HuH-7.5 (cell line): ENCODE results near the gene CATSPERB.
A peak's percentile ranks its signal among the peaks of the same experiment; 100 is the strongest.
"Not testable (repeated sequence)": the region's sequence is repeated elsewhere in the genome, so short reads cannot be mapped to it uniquely, and the experiment has no call there.

Source experiments
- DNase-seq: peaks from one replicate; pipeline ENCODE4 v3.0.0; 2011; ENCODE audit warnings: low spot score

CATSPERB gene

DNA sequence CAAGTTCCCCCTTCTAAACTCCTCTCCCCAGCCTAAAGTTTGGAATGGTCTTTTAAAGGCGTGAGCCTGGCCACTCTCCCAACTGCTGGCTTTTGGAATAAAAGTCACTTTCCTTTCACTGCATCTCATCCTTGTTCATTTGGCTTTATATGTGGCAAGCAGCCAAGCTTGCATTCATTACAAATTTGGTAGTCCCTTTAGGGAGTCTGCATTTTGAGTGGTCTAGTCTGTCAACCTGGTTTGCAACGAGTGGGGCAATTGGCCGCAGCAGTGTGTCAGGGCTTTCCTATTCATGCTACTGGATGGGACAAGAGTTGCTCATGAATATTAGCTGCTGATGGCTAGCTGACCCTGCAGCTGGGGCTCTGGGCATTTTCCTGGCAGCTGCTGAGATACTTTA, 57.0 kb downstream of the CATSPERB start:
- DNase-seq, result no peak

DNA sequence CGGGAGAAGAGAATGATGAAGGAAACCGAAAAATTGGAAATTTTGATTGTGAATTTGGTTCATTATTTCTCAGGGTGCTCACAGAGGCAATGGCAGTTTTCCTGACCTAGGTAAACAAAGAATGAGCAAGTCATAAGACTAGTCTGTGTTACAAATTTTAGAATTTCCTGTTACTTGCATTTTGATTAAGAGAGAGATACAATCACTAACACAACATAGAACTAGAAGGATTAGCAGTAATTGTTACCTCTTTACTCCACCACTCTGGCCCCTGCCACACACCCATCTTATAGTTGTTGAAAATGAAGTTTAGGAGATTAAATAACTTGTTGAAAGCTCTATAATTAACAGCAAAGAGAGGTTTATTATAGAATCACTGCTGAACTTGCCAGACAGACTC, 62.0 kb downstream of the CATSPERB start:
- DNase-seq, result no peak

DNA sequence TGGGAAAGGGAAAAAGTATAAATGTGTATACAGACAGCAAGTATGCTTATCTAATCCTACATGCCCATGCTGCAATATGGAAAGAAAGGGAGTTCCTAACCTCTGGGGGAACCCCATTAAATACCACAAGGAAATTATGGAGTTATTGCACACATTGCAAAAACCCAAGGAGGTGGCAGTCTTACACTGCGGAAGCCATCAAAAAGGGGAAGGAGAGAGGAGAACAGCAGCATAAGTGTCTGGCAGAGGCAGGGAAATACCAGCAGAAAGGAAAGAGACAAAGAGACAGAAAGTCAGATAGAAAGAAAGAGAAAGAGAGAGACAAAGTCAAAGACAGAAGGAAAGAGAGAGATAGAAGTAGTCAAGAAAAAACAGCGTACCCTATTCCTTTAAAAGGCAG, 64.8 kb downstream of the CATSPERB start:
- DNase-seq, result not testable (repeated sequence)

DNA sequence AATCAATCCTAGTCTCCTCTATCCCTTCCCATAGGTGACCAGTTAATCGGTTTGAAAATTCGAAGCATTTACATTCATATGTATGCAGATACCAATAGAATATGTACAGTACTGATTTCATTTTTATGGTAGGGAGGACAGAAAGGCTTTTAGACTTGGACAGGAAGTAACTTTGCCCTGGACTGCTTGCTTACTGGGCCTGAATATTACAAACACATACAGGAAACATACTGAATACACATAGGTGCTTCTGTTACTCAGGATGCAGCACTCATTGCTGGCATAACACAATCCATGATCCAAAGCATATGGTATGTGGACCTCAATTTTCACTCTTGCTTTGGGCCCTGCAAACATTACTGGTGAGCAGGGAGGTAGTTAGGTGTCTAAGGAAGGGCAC, 71.1 kb downstream of the CATSPERB start:
- DNase-seq, result no peak

DNA sequence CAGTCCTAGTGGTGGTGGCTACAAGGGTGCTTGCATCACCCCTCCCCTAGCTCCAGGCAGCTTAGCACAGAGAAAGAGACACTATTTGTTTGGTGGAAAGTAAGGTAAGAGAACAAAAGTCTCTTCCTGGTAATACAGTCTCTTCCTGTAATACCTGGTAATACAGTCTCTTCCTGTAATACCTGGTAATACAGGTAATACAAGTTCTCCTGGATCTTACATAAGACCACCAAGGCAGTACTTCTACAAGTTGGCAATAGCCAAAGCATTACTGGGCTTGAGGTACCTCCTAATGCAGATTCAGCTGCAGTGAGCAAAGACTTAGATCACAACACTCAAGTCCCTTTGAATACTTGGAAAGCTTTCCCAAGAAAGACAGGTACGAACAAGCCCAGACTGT, 77.0 kb downstream of the CATSPERB start:
- no peak for DNase-seq

DNA sequence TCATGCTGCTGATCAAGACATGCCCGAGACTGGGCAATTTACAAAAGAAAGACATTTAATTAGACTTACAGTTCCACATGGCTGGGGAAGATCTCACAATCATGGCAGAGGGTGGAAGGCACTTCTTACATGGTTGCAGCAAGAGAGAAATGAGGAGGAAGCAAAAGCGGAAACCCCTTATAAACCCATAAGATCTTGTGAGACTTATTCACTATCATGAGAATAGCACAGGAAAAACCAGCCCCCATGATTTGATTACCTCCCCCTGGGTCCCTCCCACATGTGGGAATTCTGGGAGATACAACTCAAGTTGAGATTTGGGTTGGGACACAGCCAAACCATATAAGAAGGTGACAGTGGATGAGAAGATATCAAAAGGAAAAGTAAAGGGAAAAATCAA, 78.4 kb downstream of the CATSPERB start:
- no peak for DNase-seq

DNA sequence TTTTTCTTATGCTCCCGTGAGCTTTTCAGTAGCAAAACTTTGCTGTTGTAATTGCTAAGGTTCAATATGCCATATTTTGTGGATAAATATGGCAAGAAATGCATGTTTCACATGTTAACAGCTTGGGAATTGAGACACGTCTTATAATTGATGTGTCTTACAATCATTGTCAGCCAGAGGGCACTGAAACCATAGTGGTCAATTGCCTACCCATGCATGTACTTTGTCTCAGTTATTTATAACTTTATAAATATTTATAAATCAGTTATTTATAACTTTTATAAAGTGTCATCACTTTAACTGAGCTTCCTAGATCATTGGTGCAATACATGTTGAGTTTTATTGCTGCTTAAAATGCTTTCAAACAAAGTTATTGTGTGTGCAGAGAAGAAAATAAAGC, 82.0 kb downstream of the CATSPERB start:
- peak; percentile 12 for DNase-seq

DNA sequence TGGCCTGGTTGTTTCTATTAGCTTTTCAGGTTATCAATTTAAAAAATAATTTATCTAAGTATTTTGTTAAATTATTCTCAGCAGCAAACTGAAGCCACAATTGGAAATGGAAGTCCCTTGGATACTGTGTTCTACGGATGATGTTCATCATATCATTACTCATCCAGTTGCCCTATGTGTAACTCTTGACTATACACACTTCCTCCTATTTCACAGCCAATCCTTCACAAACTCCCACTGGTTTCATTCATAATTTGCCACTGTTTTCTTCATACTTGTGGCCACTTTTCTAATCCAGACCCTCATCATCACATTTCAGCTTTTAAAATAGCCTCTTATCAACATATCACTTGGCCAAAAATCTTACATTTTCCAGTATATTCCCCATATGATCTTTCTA, 84.0 kb downstream of the CATSPERB start:
- no peak for DNase-seq

DNA sequence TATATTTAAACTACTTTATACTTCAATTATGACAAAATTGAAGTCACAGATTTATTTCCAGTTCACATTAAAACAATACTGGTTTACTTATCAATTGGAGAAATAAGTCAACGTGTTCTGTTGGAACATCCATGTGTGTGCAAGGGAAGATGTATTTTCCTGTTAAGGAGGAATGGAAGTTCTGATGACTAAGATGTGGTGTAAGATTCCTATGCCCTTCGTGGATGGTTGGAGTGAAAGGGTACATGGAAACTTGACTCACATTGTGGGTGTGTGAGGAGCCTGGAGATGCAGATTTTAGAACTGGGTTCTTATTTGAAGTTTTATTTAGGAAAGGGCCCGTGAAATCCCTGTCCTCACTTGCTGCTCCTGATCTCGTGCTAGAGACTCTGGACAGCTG, 95.3 kb downstream of the CATSPERB start:
- no peak for DNase-seq

DNA sequence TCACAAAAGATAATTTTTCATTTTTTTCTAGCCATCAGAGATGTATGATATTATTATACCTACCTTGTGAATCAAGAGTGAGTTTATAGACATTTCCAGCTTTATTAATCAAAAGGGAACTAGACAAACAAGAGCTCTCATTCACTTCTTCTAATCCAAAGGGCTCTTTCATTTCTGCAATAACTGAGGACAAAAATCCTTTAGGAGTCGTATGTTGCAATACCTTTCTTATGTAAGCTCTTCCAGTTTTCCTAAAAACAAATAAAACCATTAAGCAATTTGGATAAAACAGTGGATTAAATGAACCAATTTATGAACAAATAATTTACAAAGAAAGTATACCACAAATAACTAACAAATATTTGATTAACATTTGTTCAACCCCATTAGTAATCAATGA, 107.1 kb downstream of the CATSPERB start:
- no peak for DNase-seq

DNA sequence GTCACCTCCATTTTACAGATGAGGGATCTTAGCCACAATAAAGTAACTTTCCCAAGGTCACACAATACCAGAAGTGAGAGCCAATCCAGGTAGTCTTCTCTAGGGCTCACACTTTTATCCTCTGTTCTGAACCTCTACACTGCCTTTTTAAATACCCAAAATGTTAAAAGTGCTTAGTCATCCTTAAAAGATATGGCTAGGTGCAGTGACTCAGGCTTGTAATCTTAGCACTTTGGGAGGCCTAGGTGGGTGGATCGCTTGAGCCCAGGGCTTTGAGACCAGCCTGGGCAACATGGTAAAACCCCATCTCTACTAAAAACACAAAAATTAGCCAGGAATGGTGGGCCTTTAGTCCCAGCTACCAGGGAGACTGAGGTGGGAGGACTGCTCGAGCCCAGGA, 117.7 kb downstream of the CATSPERB start:
- no peak for DNase-seq

DNA sequence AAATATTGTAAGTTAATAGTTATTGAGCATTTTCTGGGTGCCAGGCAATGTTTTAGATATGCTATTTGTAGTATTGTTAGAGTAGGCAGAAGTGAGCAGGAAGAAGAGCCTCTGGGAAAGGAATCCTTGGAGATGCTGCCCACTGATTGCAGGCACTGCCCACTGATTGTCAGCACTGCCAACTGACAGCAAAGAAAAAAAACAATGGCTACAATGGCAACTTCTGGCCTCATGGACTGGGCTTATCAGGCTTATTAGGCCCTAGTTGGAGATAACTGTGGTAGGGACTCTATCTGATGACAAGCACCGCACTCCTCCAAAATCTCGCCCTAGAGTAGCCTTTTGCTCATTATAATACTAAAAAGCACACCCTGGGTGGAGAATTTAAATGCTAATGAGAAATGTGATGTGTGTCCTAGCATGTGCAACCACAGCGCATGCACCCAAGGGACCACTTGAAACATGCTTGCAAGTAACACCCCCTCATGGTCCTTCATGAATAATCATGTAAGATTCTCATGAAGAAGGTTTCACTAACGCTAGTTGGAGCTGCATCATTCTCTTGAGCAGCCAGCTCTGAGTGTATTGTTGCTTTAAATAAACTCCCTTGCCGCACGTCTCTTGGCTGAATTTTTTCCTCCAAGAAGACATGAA, 118.3 kb downstream of the CATSPERB start:
- DNase-seq, result no peak

DNA sequence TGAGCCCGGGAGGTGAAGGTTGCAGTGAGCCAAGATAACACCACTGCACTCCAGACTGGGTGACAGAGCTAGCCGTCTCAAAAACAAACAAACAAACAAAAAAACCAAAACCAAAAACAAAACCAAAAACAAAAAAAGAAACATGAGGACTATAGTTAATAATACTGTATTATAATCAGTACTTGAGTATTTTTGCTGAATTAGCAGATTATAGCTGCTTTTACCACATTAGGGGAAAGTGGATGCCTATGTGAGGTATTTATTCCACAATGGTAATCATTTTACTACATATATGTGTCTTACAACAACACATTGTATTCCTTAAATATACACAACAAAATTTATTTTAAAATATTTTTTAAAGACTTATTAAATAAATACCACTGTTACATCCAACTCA, 120.4 kb downstream of the CATSPERB start:
- no peak for DNase-seq

DNA sequence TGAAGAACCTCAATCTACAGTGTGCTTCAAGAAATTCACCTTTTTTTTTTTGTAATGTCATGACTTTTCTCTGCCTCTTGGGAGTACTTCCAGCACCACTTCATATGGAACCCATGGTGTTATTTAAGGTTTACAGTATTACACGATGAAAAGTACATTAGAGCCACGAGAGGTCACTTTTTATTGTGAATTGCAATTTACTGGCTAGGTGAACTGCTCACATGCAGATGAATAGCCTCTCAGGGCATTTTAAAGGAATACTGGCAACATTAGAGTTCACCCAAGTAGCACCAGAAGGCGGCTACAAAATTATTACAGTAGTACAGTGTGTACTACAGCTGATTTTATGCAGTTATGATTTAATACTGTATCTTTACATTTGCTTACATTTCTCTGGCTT, 122.7 kb downstream of the CATSPERB start:
- DNase-seq, result no peak

DNA sequence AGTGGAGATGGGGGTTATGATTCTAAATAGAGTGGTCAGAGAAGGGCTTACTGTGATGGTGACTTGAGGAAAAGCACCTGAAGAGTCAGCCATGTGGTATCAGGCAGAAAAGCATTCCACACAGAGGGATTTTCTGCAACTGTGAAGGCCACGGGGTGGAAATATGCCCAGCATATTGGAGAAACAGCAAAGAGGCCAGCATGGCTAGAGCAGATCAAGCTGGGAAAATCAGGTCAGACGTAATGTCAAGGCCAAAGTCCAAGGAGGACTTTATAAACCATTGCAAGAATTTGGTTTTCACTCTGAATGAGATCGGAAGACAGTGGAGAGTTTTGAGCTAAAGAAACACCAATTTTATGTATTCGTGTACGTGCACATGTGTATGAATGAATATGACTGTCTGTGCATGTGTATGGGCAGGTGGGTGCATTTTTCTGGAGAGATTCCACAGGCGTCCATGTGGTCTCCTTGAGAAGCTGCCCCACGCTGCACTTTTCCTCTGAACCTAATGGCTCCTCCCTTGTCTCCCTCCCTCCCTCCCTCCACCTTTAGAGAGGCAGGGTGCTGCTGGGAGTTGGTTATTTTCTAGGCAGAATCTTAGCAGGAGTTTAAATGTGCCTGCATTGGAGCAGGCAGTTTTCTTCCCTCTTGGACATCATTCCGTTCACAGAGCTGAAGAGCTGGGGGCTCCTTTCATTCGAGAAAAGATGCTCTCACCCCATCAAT, 124.4 kb downstream of the CATSPERB start:
- no peak for DNase-seq

DNA sequence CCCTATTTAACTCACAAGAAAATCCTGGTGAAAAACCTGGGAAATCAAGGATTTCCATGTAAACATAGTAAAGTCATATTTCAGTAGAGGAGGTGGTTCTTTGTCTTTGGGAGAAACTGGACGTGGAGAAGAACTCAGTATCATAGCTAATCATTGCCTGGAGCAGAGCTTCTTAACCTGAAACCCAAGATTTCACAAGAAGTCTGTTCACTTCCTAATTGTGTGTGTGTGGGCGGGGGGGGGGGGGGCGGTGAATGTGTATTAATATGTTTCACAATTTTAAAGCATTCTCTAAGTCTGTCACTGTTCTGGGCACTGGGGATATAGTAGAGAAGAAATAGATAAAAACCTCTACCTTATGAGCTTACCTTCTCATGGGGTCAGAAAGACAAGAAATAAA, 125.0 kb downstream of the CATSPERB start:
- DNase-seq, result no peak

DNA sequence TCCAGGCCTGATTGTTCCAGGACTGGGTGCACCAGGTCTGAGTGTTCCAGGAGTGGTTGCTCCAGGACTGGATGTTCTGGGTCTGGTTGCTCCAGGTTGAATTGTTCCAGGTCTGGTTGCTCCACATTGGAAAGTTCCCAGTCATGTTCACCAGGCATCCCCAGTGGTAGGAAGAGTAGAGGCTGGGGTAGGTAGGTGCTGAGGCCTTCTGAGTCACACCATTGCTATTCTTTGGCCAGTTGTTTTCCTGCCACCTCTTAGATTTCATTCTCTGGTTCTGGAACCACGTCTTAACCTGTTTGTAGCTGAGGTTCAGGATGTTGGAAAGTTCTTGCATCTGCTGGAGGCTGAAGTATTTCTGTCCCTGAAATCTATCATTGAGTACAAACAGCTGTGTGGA, 127.3 kb downstream of the CATSPERB start:
- DNase-seq, result not testable (repeated sequence)

DNA sequence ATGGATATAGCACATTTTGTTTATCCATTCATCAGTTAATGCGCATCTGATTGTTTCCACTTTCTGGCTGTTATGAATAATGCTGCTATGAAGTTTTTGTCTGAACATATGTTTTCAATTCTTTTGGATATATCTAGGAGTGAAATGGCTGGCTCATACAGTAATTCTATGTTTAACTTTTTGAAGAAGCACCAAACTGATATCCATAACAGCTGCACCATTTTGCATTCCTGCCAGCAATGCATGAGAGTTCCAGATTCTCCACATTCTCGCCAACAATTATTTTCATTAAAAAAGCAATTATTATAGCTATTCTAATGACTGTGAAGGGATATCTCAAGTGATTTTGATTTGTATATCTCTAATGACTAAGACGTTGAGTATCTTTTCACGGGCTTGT, 131.9 kb downstream of the CATSPERB start:
- no peak for DNase-seq

DNA sequence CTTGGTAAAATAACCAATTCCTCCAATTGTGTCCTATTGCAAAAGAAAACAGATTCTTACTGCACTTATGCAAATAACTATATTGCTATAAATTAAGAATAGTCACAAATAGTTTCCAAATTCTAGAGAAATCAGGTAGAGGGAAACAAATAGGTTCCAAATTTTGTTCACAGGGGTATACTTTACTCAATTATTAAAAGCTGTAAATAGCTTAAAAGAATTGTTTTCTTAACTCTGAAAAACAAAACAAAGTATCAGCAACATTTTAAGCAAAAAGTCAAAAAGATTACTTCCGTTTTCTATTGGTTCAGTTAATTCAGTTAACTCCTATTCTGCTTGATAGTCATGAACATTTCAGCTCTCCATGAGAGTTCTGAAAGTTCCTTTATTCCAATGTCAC, 136.2 kb downstream of the CATSPERB start:
- no peak for DNase-seq

DNA sequence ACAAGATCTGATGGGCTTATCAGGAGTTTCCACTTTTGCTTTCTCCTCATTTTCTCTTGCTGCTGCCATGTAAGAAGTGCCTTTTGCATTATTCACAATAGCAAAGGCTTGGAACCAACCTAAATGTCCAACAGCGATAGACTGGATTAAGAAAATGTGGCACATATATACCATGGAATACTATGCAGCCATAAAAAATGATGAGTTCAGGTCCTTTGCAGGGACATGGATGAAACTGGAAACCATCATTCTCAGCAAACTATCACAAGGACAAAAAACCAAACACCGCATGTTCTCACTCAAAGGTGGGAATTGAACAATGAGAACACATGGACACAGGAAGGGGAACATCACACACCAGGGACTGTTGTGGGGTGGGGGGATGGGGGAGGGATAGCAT, 137.9 kb downstream of the CATSPERB start:
- DNase-seq, result not testable (repeated sequence)

DNA sequence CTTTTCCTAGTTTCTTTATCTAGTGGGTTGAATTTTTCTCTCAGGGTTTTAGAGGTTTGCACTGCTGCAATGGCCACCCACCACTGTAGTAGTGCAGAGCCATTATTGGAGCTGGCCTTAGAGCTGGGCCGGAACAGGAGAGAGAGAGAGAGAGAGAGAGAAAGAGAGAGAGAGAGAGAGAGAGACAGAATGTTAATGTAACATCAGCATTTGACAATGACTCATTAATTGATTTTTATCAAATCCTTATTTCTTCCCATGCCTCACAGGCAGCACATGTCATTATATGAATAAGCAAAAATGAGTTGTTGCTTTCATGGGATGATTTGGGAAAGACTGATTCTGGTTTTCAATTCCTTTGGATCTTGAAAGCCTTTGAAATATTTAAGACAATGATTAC, 145.5 kb downstream of the CATSPERB start:
- no peak for DNase-seq

DNA sequence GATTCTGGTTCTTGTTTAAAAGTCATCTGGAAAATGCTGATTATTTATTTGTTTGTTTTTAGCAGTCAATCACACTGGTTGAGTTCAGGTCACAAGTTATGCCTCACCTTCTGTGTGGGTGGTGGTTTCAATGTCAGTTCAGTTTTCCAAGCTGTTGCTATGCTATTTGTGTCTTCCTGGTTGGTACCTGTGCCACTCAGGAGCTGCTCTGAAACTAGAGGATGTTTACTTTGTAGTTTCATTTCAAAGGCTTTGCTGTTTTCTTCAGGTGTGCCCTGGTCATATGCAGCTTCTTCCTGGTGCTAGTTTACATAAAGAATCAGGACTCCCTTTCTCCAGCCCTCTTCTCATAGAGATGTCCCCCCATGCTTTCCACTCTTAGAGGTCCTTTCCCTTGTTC, 146.0 kb downstream of the CATSPERB start:
- no peak for DNase-seq

DNA sequence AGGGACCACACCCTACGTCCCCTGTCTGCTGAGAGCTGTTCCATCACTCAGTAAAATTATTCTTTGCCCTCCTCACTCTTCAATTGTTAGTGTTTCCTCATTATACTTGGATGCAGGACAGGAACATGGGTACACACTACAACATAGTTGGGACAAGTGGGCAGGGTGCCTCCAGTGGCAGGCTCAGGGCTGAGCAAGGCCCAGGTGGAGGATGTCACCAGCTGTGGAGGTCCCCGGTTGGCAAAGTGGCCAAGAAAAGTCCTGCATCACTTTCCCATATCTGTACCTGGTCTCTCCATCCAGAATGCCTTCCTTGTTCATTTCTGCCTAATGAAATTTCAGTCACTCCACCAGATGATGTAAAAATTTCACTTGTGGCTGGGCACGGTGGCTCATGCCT, 149.1 kb downstream of the CATSPERB start:
- DNase-seq, result no peak
